CD14-positive monocyte (primary cell): ENCODE results near the gene FAM187B. TPM values are rescaled to one million over a fixed set of nuclear protein-coding genes. Genes with fewer than 3 reads are reported as not detected.

ENCODE experiments used
- DNase-seq, 3 donors: peaks; one replicate each; pipeline ENCODE4 v3.0.0-alpha.2; 2011 to 2022
- H2AFZ ChIP-seq: 2 replicates; pipeline ENCODE4 v1.6.0; 2012; ENCODE audit warnings: mild to moderate bottlenecking, low read depth, low read length, inconsistent platforms; ENCODE audit not compliant: insufficient read depth, poor library complexity, severe bottlenecking
- H3K27ac ChIP-seq, 2 donors: 1 replicate in 1 of 2; 2 replicates in 1 of 2; pipeline ENCODE4 v1.5.1; 2012 to 2013; ENCODE audit warnings: low read length in 2 of 2, control low read depth in 1 of 2, inconsistent platforms in 1 of 2, low read depth in 1 of 2, mild to moderate bottlenecking in 1 of 2
- H3K27me3 ChIP-seq, 2 donors: one replicate each; pipeline versions ENCODE4 v1.6.0 to v1.6.1; 2011 to 2013; ENCODE audit warnings: low read length in 2 of 2; ENCODE audit not compliant: control insufficient read depth in 2 of 2, insufficient read depth in 2 of 2
- H3K36me3 ChIP-seq, 2 donors: replicated peaks in 1 of 2; 1 replicate in 1 of 2; 2 replicates in 1 of 2; pipeline versions ENCODE4 v1.5.1 to v1.6.1; 2012 to 2013; ENCODE audit warnings: low read length in 2 of 2, control low read depth in 1 of 2, inconsistent platforms in 1 of 2, mild to moderate bottlenecking in 1 of 2; ENCODE audit not compliant: insufficient read depth in 2 of 2, control insufficient read depth in 1 of 2
- H3K4me1 ChIP-seq, 2 donors: 1 replicate in 1 of 2; 2 replicates in 1 of 2; pipeline versions ENCODE4 v1.5.1 to v1.6.1; 2012 to 2013; ENCODE audit warnings: low read length in 2 of 2, control low read depth in 1 of 2, inconsistent platforms in 1 of 2, mild to moderate bottlenecking in 1 of 2, moderate library complexity in 1 of 2; ENCODE audit not compliant: insufficient read depth in 2 of 2, control insufficient read depth in 1 of 2
- H3K4me2 ChIP-seq: replicated peaks from 2 replicates; pipeline ENCODE3; 2012; ENCODE audit warnings: low read length, moderate library complexity, mild to moderate bottlenecking; ENCODE audit not compliant: poor library complexity, severe bottlenecking; ENCODE audit errors: extremely low read depth
- H3K4me3 ChIP-seq, 3 experiments: fragments of 200-600 bp in 1 of 3; sonication (generic) in 1 of 3; replicated peaks in 1 of 3; 1 replicate in 2 of 3; 2 replicates in 1 of 3; pipeline ENCODE4 v1.5.1; 2011 to 2013; ENCODE audit warnings: low read length in 3 of 3, mild to moderate bottlenecking in 3 of 3, control low read depth in 2 of 3, low read depth in 2 of 3, inconsistent platforms in 1 of 3, moderate library complexity in 1 of 3
- H3K79me2 ChIP-seq: 2 replicates; pipeline ENCODE4 v1.6.0; 2012; ENCODE audit warnings: mild to moderate bottlenecking, control low read depth, inconsistent platforms, low read length, moderate library complexity; ENCODE audit not compliant: insufficient read depth
- H3K9ac ChIP-seq: 2 replicates; pipeline ENCODE4 v1.6.0; 2017; ENCODE audit warnings: low read length, mild to moderate bottlenecking; ENCODE audit not compliant: insufficient read depth, poor library complexity, severe bottlenecking
- H3K9me3 ChIP-seq, 2 donors: replicated peaks in 1 of 2; 1 replicate in 1 of 2; 2 replicates in 1 of 2; pipeline versions ENCODE4 v1.5.1 to v1.6.1; 2012 to 2013; ENCODE audit warnings: low read length in 2 of 2, control low read depth in 1 of 2; ENCODE audit not compliant: control insufficient read depth in 1 of 2, insufficient read depth in 1 of 2
- H4K20me1 ChIP-seq: 2 replicates; pipeline ENCODE4 v1.6.0; 2012; ENCODE audit warnings: mild to moderate bottlenecking, low read length, control low read depth, moderate library complexity; ENCODE audit not compliant: insufficient read depth
- H3K27ac Mint-ChIP-seq, 7 donors: one replicate each; pipeline ENCODE4 v1.8.0; 2020; ENCODE audit warnings: mild to moderate bottlenecking in 7 of 7, mixed read lengths in 7 of 7, moderate library complexity in 6 of 7, inconsistent platforms in 2 of 7
- H3K27me3 Mint-ChIP-seq, 3 donors: one replicate each; pipeline ENCODE4 v1.8.0; 2021 to 2022; ENCODE audit warnings: low read depth in 3 of 3, mild to moderate bottlenecking in 3 of 3, mixed read lengths in 3 of 3, moderate library complexity in 3 of 3, inconsistent platforms in 1 of 3
- H3K36me3 Mint-ChIP-seq, 2 donors: one replicate each; pipeline ENCODE4 v1.8.0; 2020; ENCODE audit warnings: mixed read lengths in 2 of 2, inconsistent platforms in 1 of 2, mild to moderate bottlenecking in 1 of 2
- H3K4me1 Mint-ChIP-seq: one replicate; pipeline ENCODE4 v1.8.0; 2020; ENCODE audit warnings: mild to moderate bottlenecking, mixed read lengths
- H3K4me3 Mint-ChIP-seq, 2 donors: one replicate each; pipeline ENCODE4 v1.8.0; 2020; ENCODE audit warnings: mild to moderate bottlenecking in 2 of 2, mixed read lengths in 2 of 2, moderate library complexity in 1 of 2
- H3K9me3 Mint-ChIP-seq, 7 donors: one replicate each; pipeline ENCODE4 v1.8.0; 2020 to 2022; ENCODE audit warnings: mixed read lengths in 7 of 7, mild to moderate bottlenecking in 6 of 7, moderate library complexity in 6 of 7, inconsistent platforms in 2 of 7
- CTCF ChIP-seq: fragments of 200-600 bp; IDR thresholded peaks from one replicate; pipeline ENCODE4 v1.8.0; 2022; ENCODE audit warnings: antibody characterized with exemption, mild to moderate bottlenecking
- WGBS: methylation state at CpG from one replicate; pipeline ENCODE4 v1.1.5; 2013; ENCODE audit warnings: missing lambda C conversion rate; ENCODE audit not compliant: insufficient coverage; 5-methylcytosine and 5-hydroxymethylcytosine counted together
- intact Hi-C, 2 donors: fragments of 100-400 bp; cut with micrococcal nuclease; formaldehyde crosslinking; loops; one replicate each; pipeline versions ENCODE4 v1.15.0 to v1.15.1; 2023
- polyA plus RNA-seq, 3 donors: library from polyadenylated mRNA; depleted of rRNA in 1 of 3; unstranded in 2 of 3; stranded (reverse) in 1 of 3; fragments of 300-500 nt in 2 of 3; fragments of >200 nt in 1 of 3; fragmentation: Illumina TruSeq in 2 of 3; gene quantifications; 1 replicate in 2 of 3; 2 replicates in 1 of 3; pipeline ENCODE4 v1.2.3, GENCODE V29; 2012 to 2021

The FAM187B gene
- polyA plus RNA-seq, 3 donors: not detected

GRCh38 chr19:35249146-35249847 is 20.8 kb upstream of the FAM187B start:
- 3% methylated on average over 25 of the region's 39 CpGs for WGBS
- no peak overlapping the region for H3K9ac ChIP-seq
- peaks cover 29 to 31% of the 10 kb centered on the region in 2 donors for H3K4me1 ChIP-seq
- no peak overlapping the region for H3K27ac ChIP-seq
- H3K27me3 ChIP-seq: peaks cover 21 to 45% of the 10 kb centered on the region in 2 donors
- peaks cover 0 to 24% (median 15%) of the 10 kb centered on the region in 7 donors for H3K9me3 Mint-ChIP-seq
- peak overlapping the region; percentile 65 to 86 for H3K4me3 Mint-ChIP-seq
- H3K36me3 Mint-ChIP-seq: peaks cover 9% of the 10 kb centered on the region in 2 donors
- H3K4me3 ChIP-seq: peak overlapping the region in 1 of 3 experiments; percentile 42
- H3K4me1 Mint-ChIP-seq: peaks cover 31% of the 10 kb centered on the region
- no peak for TF ChIP-seq CTCF
- peaks cover 46 to 57% (median 47%) of the 10 kb centered on the region in 3 donors for H3K27me3 Mint-ChIP-seq
- H3K79me2 ChIP-seq: no peaks in the 10 kb centered on the region
- H2AFZ ChIP-seq: no peak overlapping the region
- no peaks in the 10 kb centered on the region for H3K36me3 ChIP-seq
- DNase-seq: peak in 2 of 3 donors; percentile 34 to 61
- intact Hi-C loops: no loop called here
- peak overlapping the region; percentile 47 for H3K4me2 ChIP-seq
- no peaks in the 10 kb centered on the region for H4K20me1 ChIP-seq
- H3K27ac Mint-ChIP-seq: no peak overlapping the region
- H3K9me3 ChIP-seq: peaks cover 0 to 20% of the 10 kb centered on the region in 2 donors

DNA sequence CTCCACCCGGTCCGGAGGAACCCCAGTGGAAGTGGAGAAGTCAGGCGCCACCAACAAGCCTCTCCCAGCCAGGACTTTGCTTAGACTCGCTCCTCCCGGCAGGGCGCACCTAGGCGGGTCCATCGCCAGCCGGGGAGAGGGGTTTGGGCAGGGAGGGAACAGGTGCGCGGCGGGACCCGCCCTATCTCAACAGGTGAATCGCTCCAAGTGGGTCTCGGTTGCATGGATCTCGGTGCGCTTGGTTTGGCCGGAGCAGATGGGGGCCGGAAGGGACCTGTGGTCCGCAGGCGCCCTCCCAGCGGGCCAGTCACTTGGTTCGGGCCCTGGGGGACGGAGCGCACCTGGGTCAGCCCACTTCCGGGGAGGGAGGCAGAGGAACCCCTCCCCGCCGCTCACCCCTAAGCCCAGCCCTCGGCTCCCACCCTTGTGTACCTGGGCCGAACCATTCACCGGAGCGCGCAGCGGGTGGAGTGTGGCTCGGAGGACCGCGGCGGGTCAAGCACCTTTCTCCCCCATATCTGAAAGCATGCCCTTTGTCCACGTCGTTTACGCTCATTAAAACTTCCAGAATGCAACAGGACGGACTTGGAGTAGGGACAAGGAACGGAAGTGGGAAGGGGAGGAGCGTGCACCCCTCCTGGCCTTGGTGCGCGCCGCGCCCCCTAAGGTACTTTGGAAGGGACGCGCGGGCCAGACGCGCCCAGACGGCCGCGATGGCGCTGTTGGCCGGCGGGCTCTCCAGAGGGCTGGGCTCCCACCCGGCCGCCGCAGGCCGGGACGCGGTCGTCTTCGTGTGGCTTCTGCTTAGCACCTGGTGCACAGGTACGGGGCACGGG is 20.0 kb upstream of the FAM187B start, which contains the start of gene LSR:
LSR (plus strand) TSS at position 693 of the 836 bp plus-strand sequence; CDS start at position 714, 21 bp downstream.
- Histone ChIP-seq H3K4me3 (peak within 1 kb of the TSS in 1 of 3 experiments; percentile 42), H3K9ac (no peak within 1 kb of the TSS), H3K4me1 (peaks cover 29 to 31% of the 10 kb centered on the region in 2 donors), H2AFZ (no peak within 1 kb of the TSS), H3K79me2 (no peaks in the 10 kb centered on the region), H3K4me2 (peak within 1 kb of the TSS; percentile 47), H3K36me3 (no peaks in the 10 kb centered on the region), H3K9me3 (peaks cover 0 to 20% of the 10 kb centered on the region in 2 donors), H4K20me1 (no peaks in the 10 kb centered on the region), H3K27me3 (peaks cover 21 to 45% of the 10 kb centered on the region in 2 donors), H3K27ac (no peak within 1 kb of the TSS)
- Mint-ChIP-seq H3K4me1 (peaks cover 31% of the 10 kb centered on the region), H3K27ac (peak within 1 kb of the TSS in 1 of 7 donors; percentile 54), H3K27me3 (peaks cover 47 to 57% (median 48%) of the 10 kb centered on the region in 3 donors), H3K4me3 (peak within 1 kb of the TSS; percentile 65 to 89), H3K36me3 (peaks cover 9% of the 10 kb centered on the region in 2 donors), H3K9me3 (peaks cover 6 to 28% (median 21%) of the 10 kb centered on the region in 7 donors)
- DNase-seq: no peak
- intact Hi-C loops: no loop called here
- WGBS: under 1% methylated on average over 64 of the region's 69 CpGs
- no peak for TF ChIP-seq CTCF
